Ovary (tissue), 9 donors: ENCODE measurements around the gene SLC38A3. TPM values are rescaled to one million over a fixed set of nuclear protein-coding genes. Genes with fewer than 3 reads are reported as not detected.

Experiments
- DNase-seq, 5 donors: peaks; one replicate each; pipeline ENCODE4 v3.0.0-alpha.2; 2019 to 2020
- H3K27ac ChIP-seq, 2 donors: fragments of 200-600 bp; one replicate each; pipeline versions ENCODE4 v1.5.1 to v1.8.0; 2019 to 2022
- H3K27me3 ChIP-seq: fragments of 200-600 bp; one replicate; pipeline ENCODE4 v1.8.0; 2022
- H3K36me3 ChIP-seq: fragments of 200-600 bp; sonication (generic); one replicate; pipeline ENCODE4 v1.5.1; 2019
- H3K4me1 ChIP-seq: one replicate; pipeline ENCODE4 v1.8.1; 2013; ENCODE audit warnings: mild to moderate bottlenecking, moderate library complexity; ENCODE audit not compliant: insufficient read depth
- H3K4me3 ChIP-seq: fragments of 200-600 bp; sonication (generic); one replicate; pipeline ENCODE4 v1.5.1; 2017
- H3K9me3 ChIP-seq, 2 donors: fragments of 200-600 bp in 1 of 2; sonication (generic) in 1 of 2; one replicate each; pipeline versions ENCODE4 v1.5.1 to v1.8.1; 2013 to 2019; ENCODE audit warnings: mild to moderate bottlenecking in 1 of 2, moderate library complexity in 1 of 2
- CTCF ChIP-seq, 3 donors: fragments of 450-650 bp in 2 of 3; fragments of 200-600 bp in 1 of 3; IDR thresholded peaks; one replicate each; pipeline versions ENCODE4 v1.5.1 to v1.8.0; 2016 to 2022; ENCODE audit warnings: antibody characterized with exemption in 3 of 3, mild to moderate bottlenecking in 1 of 3
- EP300 ChIP-seq: sonication (generic); formaldehyde crosslinking; IDR thresholded peaks from one replicate; pipeline ENCODE4 v1.6.1; 2017; ENCODE audit warnings: antibody characterized with exemption
- POLR2A ChIP-seq: fragments of 450-650 bp; IDR thresholded peaks from one replicate; pipeline ENCODE4 v1.6.1; 2017; ENCODE audit warnings: antibody characterized with exemption, mild to moderate bottlenecking, moderate library complexity
- WGBS, 3 donors: extraction: QIAGEN DNeasy Blood & Tissue Kit in 1 of 3; methylation state at CpG; one replicate each; pipeline versions ENCODE4 v1.1.5 to v1.1.7; 2013 to 2017; 5-methylcytosine and 5-hydroxymethylcytosine counted together
- intact Hi-C, 4 donors: fragments of 100-400 bp; cut with DNase I; formaldehyde crosslinking; loops; one replicate each; pipeline versions ENCODE4 v1.11.0 to v1.15.1; 2022 to 2023
- polyA plus RNA-seq, 2 donors: library from polyadenylated mRNA; stranded (reverse); fragments of 200-250 nt in 1 of 2; fragments of 350-450 nt in 1 of 2; fragmentation: Illumina TruSeq in 1 of 2; extraction: RNeasy Lipid Tissue Mini Kit (QIAGEN cat#74804) in 1 of 2; gene quantifications; one replicate each; pipeline ENCODE4 v1.2.3, GENCODE V29; 2013 to 2014
- total RNA-seq, 7 donors: library from RNA; depleted of rRNA in 2 of 7; stranded (reverse); fragments of >200 nt in 2 of 7; fragmentation: NEBNext Ultra II Directional in 3 of 7; extraction: Animal tissue kit (Norgen Biotek cat#: 25700) in 3 of 7; gene quantifications; one replicate each; pipeline versions ENCODE4 v1.1.0 to v1.2.4, GENCODE V29; 2016 to 2023
- donor health status: DM: no; HTN: no; CAD: no; lungs with moderate emphysema.
- donor health status: DM: no; HTN: no; CAD: no.
- donor health status: Bipolar disorder and iron deficiency.
- donor health status: DM: yes; HTN: yes; CAD: no.
- donor health status: DM: no; HTN: no; CAD: no.
- donor health status: DM: yes; HTN: yes; CAD: no.

Gene SLC38A3
- total and polyA plus RNA-seq, 9 donors, result 1.6 to 10.9 (median 7.7) TPM

GRCh38 chr3:50165910-50166538 lies 39.0 kb upstream of the SLC38A3 start:
- Histone ChIP-seq H3K36me3 (no peaks in the 10 kb centered on the region), H3K4me1 (peaks cover 24% of the 10 kb centered on the region), H3K27ac (peak overlapping the region; percentile 0 to 77), H3K4me3 (no peak overlapping the region), H3K27me3 (no peaks in the 10 kb centered on the region), H3K9me3 (no peaks in the 10 kb centered on the region)
- WGBS, 3 donors, result 16 to 28% (median 28%) methylated on average over 15 of the region's 15 CpGs
- intact Hi-C loops, result no loop called here
- TF ChIP-seq CTCF (IDR thresholded peaks at IDR 0.05), result no peak
- TF ChIP-seq POLR2A, result no peak
- TF ChIP-seq EP300, result no peak
- DNase-seq, result peak; percentile 36 to 66 (median 55)

- 48 to 52% (median 52%) methylated on average over 6 of the region's 6 CpGs for WGBS, 3 donors
- H3K4me3 ChIP-seq, result no peak overlapping the region
- peaks cover 24% of the 10 kb centered on the region for H3K4me1 ChIP-seq
Measured at GRCh38 chr3:50166620-50167019, 38.5 kb upstream of the SLC38A3 start.

GRCh38 chr3:50167069-50167840 lies 37.8 kb upstream of the SLC38A3 start:
- Histone ChIP-seq H3K4me1 (peaks cover 24% of the 10 kb centered on the region), H3K27me3 (no peaks in the 10 kb centered on the region)

More at GRCh38 chr3:50166620-50167019, 38.5 kb upstream of the SLC38A3 start:
- Histone ChIP-seq H3K27me3 (no peaks in the 10 kb centered on the region), H3K27ac (peak overlapping the region; percentile 5 to 77), H3K9me3 (no peaks in the 10 kb centered on the region), H3K36me3 (no peaks in the 10 kb centered on the region)
- DNase-seq, result no peak
- TF ChIP-seq POLR2A (no peak), CTCF (IDR thresholded peaks at IDR 0.05) (no peak), EP300 (no peak)
- intact Hi-C loops, result no loop called here

GRCh38 chr3:50167841-50168209 lies 37.2 kb upstream of the SLC38A3 start:
- 90 to 94% (median 91%) methylated on average over 7 of the region's 7 CpGs for WGBS, 3 donors
- intact Hi-C loops, result no loop called here
- no peaks in the 10 kb centered on the region for H3K27me3 ChIP-seq
- no peaks in the 10 kb centered on the region for H3K36me3 ChIP-seq
- peaks cover 24% of the 10 kb centered on the region for H3K4me1 ChIP-seq
- no peaks in the 10 kb centered on the region for H3K9me3 ChIP-seq
- no peak for DNase-seq
- TF ChIP-seq POLR2A (no peak), EP300 (no peak), CTCF (IDR thresholded peaks at IDR 0.05) (no peak)
- H3K4me3 ChIP-seq, result no peak overlapping the region
- H3K27ac ChIP-seq, result no peak overlapping the region

More at GRCh38 chr3:50167069-50167840, 37.8 kb upstream of the SLC38A3 start:
- Histone ChIP-seq H3K27ac (peak overlapping the region in 1 of 2 donors; percentile 77), H3K36me3 (no peaks in the 10 kb centered on the region), H3K9me3 (no peaks in the 10 kb centered on the region), H3K4me3 (no peak overlapping the region)
- TF ChIP-seq POLR2A (no peak), EP300 (no peak), CTCF (IDR thresholded peaks at IDR 0.05) (no peak)
- no peak for DNase-seq
- WGBS, 3 donors, result 62 to 75% (median 75%) methylated on average over 14 to 16 of the region's 16 CpGs
- intact Hi-C loops, result no loop called here
